ENCODE measurements around the gene GABRG3. TPM values are rescaled to one million over a fixed set of nuclear protein-coding genes. Genes with fewer than 3 reads are reported as not detected.

Gene GABRG3
- polyA plus RNA-seq, 1 donor = 0.57 TPM

- peak; percentile 22 to 47 for DNase-seq
- no peaks in the 10 kb centered on the region for H3K36me3 ChIP-seq (ENCODE audit: control insufficient read depth, insufficient read depth, low read length)
- H3K27ac ChIP-seq (ENCODE audit: low read length) = no peak overlapping the region
- no peaks in the 10 kb centered on the region for H3K27me3 ChIP-seq (ENCODE audit: control insufficient read depth, insufficient read depth, low read length)
- H3K4me3 ChIP-seq (ENCODE audit: low read length) = no peak overlapping the region
- no CpG with 5 or more reads among the region's 3 CpGs for WGBS (ENCODE audit: insufficient coverage, low lambda C conversion rate)
- H3K4me1 ChIP-seq (ENCODE audit: control insufficient read depth, insufficient read depth, low read length) = no peaks in the 10 kb centered on the region
- H3K9me3 ChIP-seq (ENCODE audit: control insufficient read depth, low read depth, low read length) = no peaks in the 10 kb centered on the region
Measured at GRCh38 chr15:27059610-27060202, 88.7 kb downstream of the GABRG3 start.

DNA sequence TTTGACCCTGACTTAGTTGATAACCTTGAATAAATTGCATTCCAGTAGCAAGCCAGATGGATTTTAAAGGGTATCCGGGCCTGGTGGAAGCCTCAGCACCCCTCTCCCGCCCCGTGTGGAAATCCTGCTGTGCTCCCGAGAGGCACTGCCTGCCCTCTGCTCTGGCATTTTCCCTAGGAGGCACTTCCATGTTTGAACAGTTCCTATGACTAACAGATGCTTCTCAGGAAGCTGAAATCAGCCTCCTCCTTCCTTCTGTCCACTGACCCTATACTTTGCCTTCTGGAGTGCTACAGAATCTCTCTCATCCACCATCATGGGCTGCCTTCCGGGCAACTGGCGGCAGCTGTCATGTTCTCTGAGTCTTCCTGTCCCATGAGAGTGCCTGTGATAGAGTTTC lies 90.8 kb downstream of the GABRG3 start:
- Histone ChIP-seq H3K27me3 (ENCODE audit: control insufficient read depth, insufficient read depth, low read length) (no peaks in the 10 kb centered on the region), H3K4me1 (ENCODE audit: control insufficient read depth, insufficient read depth, low read length) (no peaks in the 10 kb centered on the region), H3K9me3 (ENCODE audit: control insufficient read depth, low read depth, low read length) (no peaks in the 10 kb centered on the region), H3K36me3 (ENCODE audit: control insufficient read depth, insufficient read depth, low read length) (no peaks in the 10 kb centered on the region), H3K4me3 (ENCODE audit: low read length) (no peak overlapping the region), H3K27ac (ENCODE audit: low read length) (no peak overlapping the region)
- DNase-seq = no peak
- WGBS (ENCODE audit: insufficient coverage, low lambda C conversion rate) = no CpG with 5 or more reads among the region's 6 CpGs

DNA sequence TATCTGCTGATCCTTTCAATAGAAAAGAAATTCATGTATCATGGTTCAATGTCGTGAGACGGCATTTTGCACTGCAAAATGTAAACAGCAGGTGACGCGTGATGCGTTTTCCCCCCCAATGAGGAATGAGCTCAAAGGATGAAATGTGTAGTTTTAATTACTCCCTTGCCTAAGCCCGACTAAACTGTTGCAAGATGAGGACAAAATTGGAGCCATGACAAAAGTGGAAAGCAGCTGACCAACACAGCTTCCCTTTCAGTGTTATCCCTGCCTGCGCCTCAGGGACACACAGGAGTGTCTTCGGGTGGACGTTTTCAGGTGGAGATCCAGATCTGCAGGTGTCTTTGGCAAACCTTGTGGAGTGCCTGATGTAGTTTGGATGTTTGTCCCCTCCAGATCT lies 92.0 kb downstream of the GABRG3 start:
- no peaks in the 10 kb centered on the region for H3K4me1 ChIP-seq (ENCODE audit: control insufficient read depth, insufficient read depth, low read length)
- DNase-seq = no peak
- WGBS (ENCODE audit: insufficient coverage, low lambda C conversion rate) = 90% methylated on average over 2 of the region's 9 CpGs
- H3K36me3 ChIP-seq (ENCODE audit: control insufficient read depth, insufficient read depth, low read length) = no peaks in the 10 kb centered on the region
- no peaks in the 10 kb centered on the region for H3K27me3 ChIP-seq (ENCODE audit: control insufficient read depth, insufficient read depth, low read length)
- no peak overlapping the region for H3K27ac ChIP-seq (ENCODE audit: low read length)
- no peak overlapping the region for H3K4me3 ChIP-seq (ENCODE audit: low read length)
- H3K9me3 ChIP-seq (ENCODE audit: control insufficient read depth, low read depth, low read length) = no peaks in the 10 kb centered on the region

DNA sequence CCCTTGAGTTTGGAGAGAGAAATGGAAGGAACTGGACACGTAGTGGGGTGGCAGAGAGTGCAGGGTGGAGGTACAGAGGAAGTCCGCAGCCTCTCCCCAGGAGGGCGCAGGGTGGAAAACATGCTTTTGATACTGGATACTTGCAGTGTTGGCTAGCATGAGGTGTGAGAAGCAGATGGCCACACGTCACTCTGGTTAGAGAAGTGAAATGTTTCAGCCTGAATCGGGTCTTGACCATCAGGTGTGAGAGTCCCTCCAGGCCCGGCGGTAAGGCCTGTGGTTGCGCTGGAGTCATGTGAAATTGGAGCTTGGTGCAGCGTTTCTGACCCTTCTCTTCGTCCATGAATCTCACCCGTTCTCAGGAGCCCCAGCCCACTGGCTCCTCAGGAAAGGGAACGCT lies 93.1 kb downstream of the GABRG3 start:
- WGBS (ENCODE audit: insufficient coverage, low lambda C conversion rate) = no CpG with 5 or more reads among the region's 12 CpGs
- Histone ChIP-seq H3K4me1 (ENCODE audit: control insufficient read depth, insufficient read depth, low read length) (no peaks in the 10 kb centered on the region), H3K27ac (ENCODE audit: low read length) (no peak overlapping the region), H3K36me3 (ENCODE audit: control insufficient read depth, insufficient read depth, low read length) (no peaks in the 10 kb centered on the region), H3K27me3 (ENCODE audit: control insufficient read depth, insufficient read depth, low read length) (no peaks in the 10 kb centered on the region), H3K4me3 (ENCODE audit: low read length) (no peak overlapping the region), H3K9me3 (ENCODE audit: control insufficient read depth, low read depth, low read length) (peaks cover 3% of the 10 kb centered on the region)
- DNase-seq = no peak

DNA sequence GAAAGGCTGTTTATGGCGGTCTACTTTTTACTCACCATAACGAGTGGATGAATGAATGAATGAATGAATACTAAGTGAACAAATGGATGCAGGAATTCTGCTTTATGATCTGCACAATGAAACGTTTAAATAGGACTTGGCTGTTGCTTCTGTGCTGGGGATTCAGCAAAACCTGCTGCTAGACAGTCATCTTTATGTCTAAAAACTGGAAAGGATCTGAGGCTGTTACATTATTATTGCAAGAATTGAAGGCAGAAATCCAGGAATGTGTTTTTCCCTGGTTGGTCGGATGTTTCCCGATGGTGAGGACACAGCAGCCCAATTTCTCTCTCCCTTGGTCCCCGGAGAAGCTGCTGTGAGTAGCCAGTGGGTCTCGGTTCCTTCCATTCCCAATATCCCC lies 94.2 kb downstream of the GABRG3 start:
- Histone ChIP-seq H3K36me3 (ENCODE audit: control insufficient read depth, insufficient read depth, low read length) (no peaks in the 10 kb centered on the region), H3K27me3 (ENCODE audit: control insufficient read depth, insufficient read depth, low read length) (no peaks in the 10 kb centered on the region), H3K4me3 (ENCODE audit: low read length) (no peak overlapping the region), H3K9me3 (ENCODE audit: control insufficient read depth, low read depth, low read length) (peaks cover 3% of the 10 kb centered on the region), H3K4me1 (ENCODE audit: control insufficient read depth, insufficient read depth, low read length) (no peaks in the 10 kb centered on the region), H3K27ac (ENCODE audit: low read length) (no peak overlapping the region)
- DNase-seq = no peak
- no CpG with 5 or more reads among the region's 7 CpGs for WGBS (ENCODE audit: insufficient coverage, low lambda C conversion rate)

- Histone ChIP-seq H3K36me3 (ENCODE audit: control insufficient read depth, insufficient read depth, low read length) (no peaks in the 10 kb centered on the region), H3K27ac (ENCODE audit: low read length) (no peak overlapping the region), H3K4me3 (ENCODE audit: low read length) (no peak overlapping the region), H3K9me3 (ENCODE audit: control insufficient read depth, low read depth, low read length) (peaks cover 3% of the 10 kb centered on the region), H3K27me3 (ENCODE audit: control insufficient read depth, insufficient read depth, low read length) (no peaks in the 10 kb centered on the region), H3K4me1 (ENCODE audit: control insufficient read depth, insufficient read depth, low read length) (no peaks in the 10 kb centered on the region)
- no peak for DNase-seq
- 86% methylated on average over 1 of the region's 4 CpGs for WGBS (ENCODE audit: insufficient coverage, low lambda C conversion rate)
Measured at GRCh38 chr15:27065785-27066184, 94.8 kb downstream of the GABRG3 start.

- no peak overlapping the region for H3K4me3 ChIP-seq (ENCODE audit: low read length)
- H3K27ac ChIP-seq (ENCODE audit: low read length) = no peak overlapping the region
- no peaks in the 10 kb centered on the region for H3K4me1 ChIP-seq (ENCODE audit: control insufficient read depth, insufficient read depth, low read length)
- H3K9me3 ChIP-seq (ENCODE audit: control insufficient read depth, low read depth, low read length) = peaks cover 3% of the 10 kb centered on the region
- no peak for DNase-seq
- WGBS (ENCODE audit: insufficient coverage, low lambda C conversion rate) = 100% methylated on average over 1 of the region's 2 CpGs
- no peaks in the 10 kb centered on the region for H3K36me3 ChIP-seq (ENCODE audit: control insufficient read depth, insufficient read depth, low read length)
- H3K27me3 ChIP-seq (ENCODE audit: control insufficient read depth, insufficient read depth, low read length) = no peaks in the 10 kb centered on the region
Measured at GRCh38 chr15:27066446-27066845, 95.5 kb downstream of the GABRG3 start.

DNA sequence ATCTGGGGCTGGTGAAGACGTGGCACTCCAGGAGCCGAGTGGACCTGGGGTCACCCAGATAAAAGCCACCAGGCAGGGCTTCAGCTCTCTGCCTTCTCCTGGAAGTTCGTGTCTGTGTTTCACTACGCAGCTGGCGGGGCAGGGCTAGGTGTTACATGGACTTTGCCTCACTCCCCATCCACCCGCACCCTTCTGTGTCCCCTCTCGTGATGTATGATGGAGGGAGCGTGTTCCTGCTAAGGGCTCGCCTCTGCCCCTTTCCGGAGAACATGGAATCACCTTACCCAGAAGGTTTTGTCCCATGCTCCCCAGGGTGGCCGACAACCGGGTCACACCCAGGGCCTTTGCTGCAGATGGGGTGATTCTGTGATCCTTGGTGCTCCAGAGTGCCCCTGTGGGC lies 96.2 kb downstream of the GABRG3 start:
- Histone ChIP-seq H3K4me1 (ENCODE audit: control insufficient read depth, insufficient read depth, low read length) (no peaks in the 10 kb centered on the region), H3K9me3 (ENCODE audit: control insufficient read depth, low read depth, low read length) (peaks cover 3% of the 10 kb centered on the region), H3K4me3 (ENCODE audit: low read length) (no peak overlapping the region), H3K27ac (ENCODE audit: low read length) (no peak overlapping the region), H3K36me3 (ENCODE audit: control insufficient read depth, insufficient read depth, low read length) (no peaks in the 10 kb centered on the region), H3K27me3 (ENCODE audit: control insufficient read depth, insufficient read depth, low read length) (no peaks in the 10 kb centered on the region)
- WGBS (ENCODE audit: insufficient coverage, low lambda C conversion rate) = no CpG with 5 or more reads among the region's 12 CpGs
- DNase-seq = no peak

- no CpG with 5 or more reads among the region's 6 CpGs for WGBS (ENCODE audit: insufficient coverage, low lambda C conversion rate)
- Histone ChIP-seq H3K27me3 (ENCODE audit: control insufficient read depth, insufficient read depth, low read length) (no peaks in the 10 kb centered on the region), H3K4me3 (ENCODE audit: low read length) (no peak overlapping the region), H3K36me3 (ENCODE audit: control insufficient read depth, insufficient read depth, low read length) (no peaks in the 10 kb centered on the region), H3K27ac (ENCODE audit: low read length) (no peak overlapping the region), H3K4me1 (ENCODE audit: control insufficient read depth, insufficient read depth, low read length) (no peaks in the 10 kb centered on the region), H3K9me3 (ENCODE audit: control insufficient read depth, low read depth, low read length) (peaks cover 3% of the 10 kb centered on the region)
- DNase-seq = no peak
Measured at GRCh38 chr15:27070841-27071240, 99.9 kb downstream of the GABRG3 start.

DNA sequence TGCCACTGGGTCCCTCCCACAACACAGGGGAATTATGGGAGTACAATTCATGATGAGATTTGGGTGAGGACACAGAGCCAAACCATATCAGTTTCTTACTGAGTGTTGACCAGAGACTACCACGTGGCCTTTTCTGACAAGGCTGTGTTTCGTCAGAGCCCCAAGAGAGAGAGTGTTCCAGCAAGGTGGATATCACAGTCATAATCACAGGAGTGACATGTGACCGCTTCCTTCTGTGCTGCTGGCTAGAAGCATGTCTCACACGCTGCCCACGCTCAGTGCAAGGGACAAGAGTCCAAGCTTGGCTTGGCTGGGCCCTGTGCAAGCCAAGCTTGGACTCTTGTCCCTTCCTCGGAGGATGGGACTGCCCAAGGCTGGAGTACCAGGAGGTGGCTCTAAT lies 103.2 kb downstream of the GABRG3 start:
- H3K9me3 ChIP-seq (ENCODE audit: control insufficient read depth, low read depth, low read length) = no peaks in the 10 kb centered on the region
- no peak overlapping the region for H3K4me3 ChIP-seq (ENCODE audit: low read length)
- no peak for DNase-seq
- H3K36me3 ChIP-seq (ENCODE audit: control insufficient read depth, insufficient read depth, low read length) = no peaks in the 10 kb centered on the region
- WGBS (ENCODE audit: insufficient coverage, low lambda C conversion rate) = no CpG with 5 or more reads among the region's 6 CpGs
- H3K27me3 ChIP-seq (ENCODE audit: control insufficient read depth, insufficient read depth, low read length) = no peaks in the 10 kb centered on the region
- no peak overlapping the region for H3K27ac ChIP-seq (ENCODE audit: low read length)
- H3K4me1 ChIP-seq (ENCODE audit: control insufficient read depth, insufficient read depth, low read length) = no peaks in the 10 kb centered on the region

DNA sequence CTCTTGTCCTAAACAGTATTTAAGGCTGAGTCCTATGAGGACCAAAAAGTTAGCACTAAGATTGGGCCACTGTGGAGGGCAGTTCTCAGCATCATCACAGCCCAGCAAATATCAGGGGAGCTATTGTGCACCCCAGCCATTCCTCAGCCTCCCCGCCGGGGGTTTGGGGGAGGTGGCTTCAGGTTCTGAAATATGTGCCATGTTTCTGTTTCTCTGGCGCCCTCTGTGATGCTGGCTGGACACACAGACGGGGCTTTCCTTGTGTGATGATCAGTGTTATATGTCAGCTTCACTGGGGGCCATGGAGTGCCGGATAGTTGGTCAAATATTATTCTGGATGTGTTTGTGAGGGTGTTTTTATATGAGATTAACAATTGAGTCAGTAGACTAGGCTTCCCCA lies 106.8 kb downstream of the GABRG3 start:
- WGBS (ENCODE audit: insufficient coverage, low lambda C conversion rate) = 14% methylated on average over 1 of the region's 5 CpGs
- no peak for DNase-seq
- no peaks in the 10 kb centered on the region for H3K36me3 ChIP-seq (ENCODE audit: control insufficient read depth, insufficient read depth, low read length)
- no peaks in the 10 kb centered on the region for H3K9me3 ChIP-seq (ENCODE audit: control insufficient read depth, low read depth, low read length)
- H3K4me1 ChIP-seq (ENCODE audit: control insufficient read depth, insufficient read depth, low read length) = no peaks in the 10 kb centered on the region
- H3K27me3 ChIP-seq (ENCODE audit: control insufficient read depth, insufficient read depth, low read length) = no peaks in the 10 kb centered on the region
- no peak overlapping the region for H3K27ac ChIP-seq (ENCODE audit: low read length)
- no peak overlapping the region for H3K4me3 ChIP-seq (ENCODE audit: low read length)

Data from large intestine (tissue), 3 donors.